GM12874 (cell line): Measurements from ENCODE around the gene FICD.

ENCODE experiments used
- CTCF ChIP-seq: IDR thresholded peaks from 2 replicates; pipeline ENCODE4 v1.5.1; 2011; ENCODE audit warnings: low read depth, mild to moderate bottlenecking, control low read depth, low read length, moderate library complexity; ENCODE audit not compliant: insufficient read depth

The FICD gene

GRCh38 chr12:108477881-108478259 lies 37.2 kb upstream of the FICD start:
- no peak for TF ChIP-seq CTCF

GRCh38 chr12:108478611-108479206 lies 36.4 kb upstream of the FICD start:
- no peak for TF ChIP-seq CTCF

DNA sequence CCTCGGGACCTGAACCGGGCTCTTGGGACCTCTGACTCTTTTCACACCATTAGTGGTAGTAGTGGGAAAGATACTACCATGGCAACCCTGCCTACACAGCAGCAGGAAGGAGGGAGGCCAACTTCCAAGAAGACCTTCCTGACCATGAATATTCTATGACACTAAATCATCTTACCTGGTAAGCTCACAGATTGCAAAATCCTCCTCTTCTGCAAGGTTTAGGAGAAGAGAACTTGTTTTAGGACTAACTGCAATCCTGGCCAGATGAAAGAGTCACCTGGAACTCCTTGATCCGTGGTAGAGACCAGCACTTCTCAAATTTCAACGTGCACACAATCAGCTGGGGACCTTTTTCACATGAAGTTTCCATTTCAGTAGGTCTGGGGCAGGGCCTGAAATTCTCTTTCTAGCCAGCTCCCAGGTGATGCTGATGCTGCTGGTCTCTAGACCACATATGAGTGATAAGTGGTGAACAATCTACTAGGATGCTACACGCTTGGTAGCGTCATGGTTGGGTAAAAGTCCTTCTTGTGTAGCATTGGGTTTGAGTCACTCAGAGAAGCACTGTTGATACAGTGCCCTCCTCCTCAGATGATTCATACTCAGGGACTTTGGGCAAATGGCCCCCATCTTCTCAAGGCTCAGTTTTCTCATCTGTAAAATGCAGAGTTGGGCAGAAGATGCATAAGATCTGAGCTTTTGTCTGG lies 35.6 kb upstream of the FICD start:
- TF ChIP-seq CTCF: no peak

DNA sequence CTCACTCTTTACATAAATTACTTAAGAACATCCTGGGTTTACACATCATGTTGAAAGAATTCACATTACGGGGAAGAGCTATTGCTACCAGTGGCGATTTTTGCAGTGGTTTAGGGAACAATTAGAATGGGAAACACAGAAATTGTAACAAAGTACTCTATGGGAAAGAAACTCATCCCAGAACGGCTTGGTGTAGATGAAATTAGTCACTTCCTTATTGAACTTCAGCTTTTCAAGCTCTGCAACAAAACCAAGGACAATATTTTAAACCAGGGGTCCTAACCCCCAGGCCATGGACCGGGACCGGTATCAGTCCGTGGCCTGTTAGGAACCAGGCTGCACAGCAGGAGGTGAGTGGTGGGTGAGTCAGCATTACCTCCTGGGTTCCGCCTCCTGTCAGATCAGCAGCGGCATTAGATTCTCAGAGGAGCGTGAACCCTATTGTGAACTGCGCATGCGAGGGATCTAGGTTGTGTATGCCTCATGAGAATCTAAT lies 32.3 kb upstream of the FICD start:
- TF ChIP-seq CTCF: no peak

GRCh38 chr12:108483213-108484059 lies 31.6 kb upstream of the FICD start:
- TF ChIP-seq CTCF: no peak

GRCh38 chr12:108484431-108484830 lies 30.6 kb upstream of the FICD start:
- TF ChIP-seq CTCF: no peak

DNA sequence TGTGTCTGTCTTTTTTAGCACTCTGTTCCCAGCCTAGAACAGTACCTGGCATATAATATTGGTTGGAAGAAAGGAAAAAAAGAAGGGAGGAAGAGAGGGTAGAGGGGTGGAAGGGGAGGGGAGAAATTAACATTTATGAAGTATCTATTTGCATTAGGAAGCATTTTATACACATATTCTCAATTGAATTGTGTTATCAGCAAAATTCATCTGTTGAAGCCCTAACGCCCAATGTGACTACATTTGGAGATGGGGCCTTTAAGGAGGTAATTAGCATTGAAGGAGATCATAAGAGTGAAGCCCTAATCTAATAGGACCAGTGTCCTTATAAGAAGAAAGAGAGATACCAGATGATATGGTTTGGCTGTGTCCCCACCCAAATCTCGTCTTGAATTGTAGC lies 30.2 kb upstream of the FICD start:
- no peak for TF ChIP-seq CTCF
